CD8-positive, alpha-beta memory T cell (primary cell): ENCODE results near the gene GALNT11. TPM values are rescaled to one million over a fixed set of nuclear protein-coding genes. Genes with fewer than 3 reads are reported as not detected.

Experiments used
- CTCF ChIA-PET: fragments of 350-600 bp; sonication (Branson Sonifier 250); formaldehyde crosslinking; loops from one replicate; lab custom pipeline; 2021; ENCODE audit warnings: antibody characterized with exemption; lab: Charles Lee
- POLR2A ChIA-PET: fragments of 350-600 bp; sonication (Branson Sonifier 250); formaldehyde crosslinking; loops from one replicate; lab custom pipeline; 2021; ENCODE audit warnings: antibody characterized with exemption; lab: Charles Lee
- DNase-seq, 5 donors: peaks; one replicate each; pipeline versions ENCODE4 v3.0.0 to v3.0.0-alpha.2; 2020 to 2022; ENCODE audit warnings: mixed read lengths in 1 of 5
- H3K27ac ChIP-seq: one replicate; pipeline ENCODE4 v1.7.0; 2013; ENCODE audit warnings: low read depth, mild to moderate bottlenecking, low read length, moderate library complexity
- H3K27me3 ChIP-seq: 2 replicates; pipeline ENCODE4 v1.7.0; 2013; ENCODE audit warnings: low read length, mild to moderate bottlenecking; ENCODE audit not compliant: insufficient read depth, poor library complexity, severe bottlenecking
- H3K36me3 ChIP-seq: 2 replicates; pipeline ENCODE4 v1.7.0; 2013; ENCODE audit warnings: mild to moderate bottlenecking, low read length, moderate library complexity; ENCODE audit not compliant: insufficient read depth
- H3K4me1 ChIP-seq: 2 replicates; pipeline ENCODE4 v1.7.0; 2013; ENCODE audit warnings: mild to moderate bottlenecking, low read length, moderate library complexity; ENCODE audit not compliant: insufficient read depth
- H3K4me3 ChIP-seq: 2 replicates; pipeline ENCODE4 v1.7.0; 2013; ENCODE audit warnings: mild to moderate bottlenecking, low read length
- H3K9me3 ChIP-seq: 2 replicates; pipeline ENCODE4 v1.7.0; 2013; ENCODE audit warnings: mild to moderate bottlenecking, low read length
- H3K27ac Mint-ChIP-seq, 8 donors: one replicate each; pipeline ENCODE4 v1.8.0; 2020 to 2021; ENCODE audit warnings: mixed read lengths in 8 of 8, mild to moderate bottlenecking in 6 of 8, inconsistent platforms in 3 of 8, moderate library complexity in 3 of 8
- H3K27me3 Mint-ChIP-seq, 2 donors: one replicate each; pipeline ENCODE4 v1.8.0; 2020 to 2021; ENCODE audit warnings: mixed read lengths in 2 of 2, mild to moderate bottlenecking in 1 of 2, moderate library complexity in 1 of 2
- H3K36me3 Mint-ChIP-seq, 3 donors: one replicate each; pipeline ENCODE4 v1.8.0; 2020 to 2021; ENCODE audit warnings: mixed read lengths in 3 of 3, inconsistent platforms in 1 of 3, mild to moderate bottlenecking in 1 of 3
- H3K4me1 Mint-ChIP-seq, 3 donors: one replicate each; pipeline ENCODE4 v1.8.0; 2020 to 2021; ENCODE audit warnings: mixed read lengths in 3 of 3, inconsistent platforms in 1 of 3, mild to moderate bottlenecking in 1 of 3
- H3K4me3 Mint-ChIP-seq, 7 donors: one replicate each; pipeline ENCODE4 v1.8.0; 2020 to 2021; ENCODE audit warnings: mixed read lengths in 7 of 7, mild to moderate bottlenecking in 6 of 7, moderate library complexity in 4 of 7, inconsistent platforms in 2 of 7
- H3K9me3 Mint-ChIP-seq, 5 donors: one replicate each; pipeline ENCODE4 v1.8.0; 2020 to 2022; ENCODE audit warnings: mixed read lengths in 5 of 5, mild to moderate bottlenecking in 3 of 5, moderate library complexity in 2 of 5, inconsistent platforms in 1 of 5
- polyA plus RNA-seq: library from polyadenylated mRNA; unstranded; fragments of 300-500 nt; fragmentation: Illumina TruSeq; gene quantifications from one replicate; pipeline ENCODE4 v1.2.3, GENCODE V29; 2021
- total RNA-seq, 2 experiments: library from RNA; stranded (reverse); gene quantifications; one replicate each; pipeline ENCODE4 v1.2.3, GENCODE V29; 2021

Gene GALNT11
- total and polyA plus RNA-seq, 3 experiments from 2014 or later: 20.3 to 65.3 (median 21.5) TPM

GRCh38 chr7:151993977-151994676 lies 31.3 kb upstream of the GALNT11 start:
- POLR2A ChIA-PET: no interaction called here
- DNase-seq: no peak
- H3K27me3 ChIP-seq: no peaks in the 10 kb centered on the region
- peaks cover 19 to 61% of the 10 kb centered on the region in 2 donors for H3K27me3 Mint-ChIP-seq
- H3K4me1 Mint-ChIP-seq: peaks cover 4 to 6% (median 6%) of the 10 kb centered on the region in 3 donors
- no peaks in the 10 kb centered on the region for H3K4me1 ChIP-seq
- H3K9me3 ChIP-seq: no peaks in the 10 kb centered on the region
- no peaks in the 10 kb centered on the region for H3K9me3 Mint-ChIP-seq
- no peaks in the 10 kb centered on the region for H3K36me3 Mint-ChIP-seq
- H3K4me3 ChIP-seq: no peak overlapping the region
- CTCF ChIA-PET: no interaction called here
- no peak overlapping the region for H3K4me3 Mint-ChIP-seq
- H3K27ac Mint-ChIP-seq: no peak overlapping the region
- H3K27ac ChIP-seq: no peak overlapping the region
- H3K36me3 ChIP-seq: no peaks in the 10 kb centered on the region

- no peak overlapping the region for H3K4me3 Mint-ChIP-seq
- Histone ChIP-seq H3K4me3 (no peak overlapping the region), H3K27ac (no peak overlapping the region), H3K27me3 (no peaks in the 10 kb centered on the region), H3K4me1 (no peaks in the 10 kb centered on the region), H3K36me3 (no peaks in the 10 kb centered on the region), H3K9me3 (no peaks in the 10 kb centered on the region)
- ChIA-PET CTCF (interaction anchor here (0.8 to 1.2 kb wide), 2 partner anchors 9 to 17 kb away, joined by 3 to 5 read pairs; no protein-coding TSS in a partner anchor), POLR2A (no interaction called here)
- no peaks in the 10 kb centered on the region for H3K36me3 Mint-ChIP-seq
- H3K4me1 Mint-ChIP-seq: no peaks in the 10 kb centered on the region
- no peaks in the 10 kb centered on the region for H3K9me3 Mint-ChIP-seq
- DNase-seq: no peak
- peaks cover 16 to 42% of the 10 kb centered on the region in 2 donors for H3K27me3 Mint-ChIP-seq
- H3K27ac Mint-ChIP-seq: no peak overlapping the region
These were observed 25.9 kb upstream of the GALNT11 start for GRCh38 chr7:151999424-152000090.

DNA sequence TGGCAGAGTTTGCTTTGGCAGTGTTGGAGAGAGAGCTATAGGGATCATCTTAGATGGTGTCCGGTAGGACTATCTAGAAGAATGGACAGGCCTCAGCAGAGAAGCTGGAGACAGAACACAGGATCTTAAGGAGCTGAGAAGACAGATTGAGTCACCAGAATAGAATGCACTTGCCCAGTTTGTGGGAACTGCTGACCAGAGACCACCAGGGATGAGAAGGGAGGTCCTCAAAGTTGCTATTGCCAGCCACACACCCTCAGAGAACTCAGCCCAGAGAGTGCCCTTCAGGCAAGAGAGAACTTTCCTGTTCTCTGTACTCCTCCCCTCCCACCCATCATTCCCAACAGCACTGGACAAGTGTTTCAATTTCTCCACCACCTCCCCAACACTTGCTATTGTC lies 25.3 kb upstream of the GALNT11 start:
- Mint-ChIP-seq H3K4me3 (no peak overlapping the region), H3K9me3 (no peaks in the 10 kb centered on the region), H3K27ac (no peak overlapping the region), H3K27me3 (peaks cover 15 to 37% of the 10 kb centered on the region in 2 donors), H3K4me1 (no peaks in the 10 kb centered on the region), H3K36me3 (no peaks in the 10 kb centered on the region)
- Histone ChIP-seq H3K9me3 (no peaks in the 10 kb centered on the region), H3K36me3 (no peaks in the 10 kb centered on the region), H3K4me1 (no peaks in the 10 kb centered on the region), H3K27ac (no peak overlapping the region), H3K4me3 (no peak overlapping the region), H3K27me3 (no peaks in the 10 kb centered on the region)
- no peak for DNase-seq
- POLR2A ChIA-PET: no interaction called here
- CTCF ChIA-PET: interaction anchor here (1.2 kb wide), 1 partner anchor 9 kb away, joined by 5 read pairs; no protein-coding TSS in a partner anchor

- Histone ChIP-seq H3K27ac (no peak overlapping the region), H3K36me3 (no peaks in the 10 kb centered on the region), H3K4me3 (no peak overlapping the region), H3K4me1 (no peaks in the 10 kb centered on the region), H3K9me3 (no peaks in the 10 kb centered on the region), H3K27me3 (no peaks in the 10 kb centered on the region)
- Mint-ChIP-seq H3K4me1 (no peaks in the 10 kb centered on the region), H3K36me3 (no peaks in the 10 kb centered on the region), H3K27ac (no peak overlapping the region), H3K4me3 (no peak overlapping the region), H3K27me3 (peaks cover 9 to 22% of the 10 kb centered on the region in 2 donors), H3K9me3 (no peaks in the 10 kb centered on the region)
- no peak for DNase-seq
- ChIA-PET POLR2A (interaction anchor here (0.6 kb wide), 1 partner anchor 120 kb away, joined by 3 read pairs; no protein-coding TSS in a partner anchor), CTCF (no interaction called here)
These were observed 19.1 kb upstream of the GALNT11 start for GRCh38 chr7:152006336-152006735.

GRCh38 chr7:152011860-152012259 lies 13.6 kb upstream of the GALNT11 start:
- Histone ChIP-seq H3K4me1 (no peaks in the 10 kb centered on the region), H3K9me3 (no peaks in the 10 kb centered on the region), H3K27me3 (no peaks in the 10 kb centered on the region), H3K36me3 (no peaks in the 10 kb centered on the region), H3K27ac (no peak overlapping the region), H3K4me3 (no peak overlapping the region)
- Mint-ChIP-seq H3K36me3 (no peaks in the 10 kb centered on the region), H3K4me1 (no peaks in the 10 kb centered on the region), H3K4me3 (no peak overlapping the region), H3K27me3 (peaks cover 4 to 14% of the 10 kb centered on the region in 2 donors), H3K9me3 (peaks cover 0 to 2% (median 0%) of the 10 kb centered on the region in 5 donors), H3K27ac (no peak overlapping the region)
- DNase-seq: no peak
- CTCF ChIA-PET: no interaction called here
- POLR2A ChIA-PET: no interaction called here

- no peak overlapping the region for H3K27ac ChIP-seq
- no peaks in the 10 kb centered on the region for H3K4me1 ChIP-seq
- CTCF ChIA-PET: interaction anchor here (0.6 kb wide), 1 partner anchor 392 kb away, joined by 3 read pairs; no protein-coding TSS in a partner anchor
- H3K36me3 ChIP-seq: no peaks in the 10 kb centered on the region
- Mint-ChIP-seq H3K27ac (no peak overlapping the region), H3K4me3 (no peak overlapping the region), H3K4me1 (no peaks in the 10 kb centered on the region), H3K27me3 (peaks cover 4 to 17% of the 10 kb centered on the region in 2 donors), H3K9me3 (peaks cover 0 to 2% (median 0%) of the 10 kb centered on the region in 5 donors), H3K36me3 (no peaks in the 10 kb centered on the region)
- no peak overlapping the region for H3K4me3 ChIP-seq
- no peaks in the 10 kb centered on the region for H3K27me3 ChIP-seq
- H3K9me3 ChIP-seq: no peaks in the 10 kb centered on the region
- DNase-seq: no peak
- POLR2A ChIA-PET: no interaction called here
These were observed 12.2 kb upstream of the GALNT11 start for GRCh38 chr7:152013230-152013629.

DNA sequence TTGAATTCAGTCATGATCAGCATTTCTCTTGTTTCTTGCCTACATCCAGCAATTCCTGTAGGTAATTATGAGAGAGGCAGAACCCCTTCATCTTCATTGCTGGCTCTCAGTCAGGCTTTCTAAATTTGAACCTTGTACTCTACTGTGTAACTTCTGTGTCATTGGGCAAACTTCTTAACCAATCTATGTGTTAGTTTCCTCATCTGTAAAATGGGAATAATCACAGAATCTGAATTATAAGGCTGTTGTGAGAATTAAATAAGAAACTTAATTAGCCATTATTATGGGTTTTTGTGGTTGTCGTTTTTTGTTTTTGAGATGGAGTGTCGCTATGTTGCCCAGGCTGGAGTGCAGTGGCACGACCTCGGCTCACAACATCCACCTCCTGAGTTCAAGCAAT lies 11.5 kb upstream of the GALNT11 start:
- no peak overlapping the region for H3K27ac ChIP-seq
- no peak overlapping the region for H3K27ac Mint-ChIP-seq
- no peak for DNase-seq
- ChIA-PET POLR2A (no interaction called here), CTCF (no interaction called here)
- H3K27me3 Mint-ChIP-seq: peaks cover 4 to 17% of the 10 kb centered on the region in 2 donors
- peaks cover 0 to 2% (median 0%) of the 10 kb centered on the region in 5 donors for H3K9me3 Mint-ChIP-seq
- H3K36me3 Mint-ChIP-seq: no peaks in the 10 kb centered on the region
- no peaks in the 10 kb centered on the region for H3K27me3 ChIP-seq
- no peak overlapping the region for H3K4me3 ChIP-seq
- H3K4me1 ChIP-seq: no peaks in the 10 kb centered on the region
- H3K4me1 Mint-ChIP-seq: no peaks in the 10 kb centered on the region
- no peaks in the 10 kb centered on the region for H3K9me3 ChIP-seq
- no peak overlapping the region for H3K4me3 Mint-ChIP-seq
- H3K36me3 ChIP-seq: no peaks in the 10 kb centered on the region

GRCh38 chr7:152014722-152015121 lies 10.8 kb upstream of the GALNT11 start:
- H3K4me1 Mint-ChIP-seq: no peaks in the 10 kb centered on the region
- no peaks in the 10 kb centered on the region for H3K4me1 ChIP-seq
- H3K4me3 Mint-ChIP-seq: no peak overlapping the region

More at GRCh38 chr7:152014722-152015121, 10.8 kb upstream of the GALNT11 start:
- no peaks in the 10 kb centered on the region for H3K36me3 ChIP-seq
- H3K4me3 ChIP-seq: no peak overlapping the region
- H3K27ac ChIP-seq: no peak overlapping the region
- H3K27me3 Mint-ChIP-seq: peaks cover 2 to 17% of the 10 kb centered on the region in 2 donors
- no peaks in the 10 kb centered on the region for H3K9me3 ChIP-seq
- no peaks in the 10 kb centered on the region for H3K36me3 Mint-ChIP-seq
- no peaks in the 10 kb centered on the region for H3K27me3 ChIP-seq
- H3K27ac Mint-ChIP-seq: no peak overlapping the region
- CTCF ChIA-PET: no interaction called here
- no peak for DNase-seq
- POLR2A ChIA-PET: no interaction called here
- peaks cover 0 to 2% (median 0%) of the 10 kb centered on the region in 5 donors for H3K9me3 Mint-ChIP-seq
